Endothelial cell of umbilical vein (primary cell): Measurements from ENCODE around the gene ATP10B. TPM values are rescaled to one million over a fixed set of nuclear protein-coding genes. Genes with fewer than 3 reads are reported as not detected.

Experiments used
- BruUV-seq: library from RNA; stranded (reverse); fragments of 400-500 nt; replicated peaks from 2 replicates; lab custom pipeline; 2021; lab: Mats Ljungman, UMichigan
- CTCF ChIA-PET: fragments of 300-600, 350-600 bp; sonication (Branson Sonifier 250); formaldehyde crosslinking; loops from one replicate; lab custom pipeline; 2021; ENCODE audit warnings: antibody characterized with exemption, inconsistent platforms; lab: Charles Lee
- POLR2A ChIA-PET: fragments of 300-600, 350-600 bp; sonication (Branson Sonifier 250); formaldehyde crosslinking; loops from one replicate; lab custom pipeline; 2021; ENCODE audit warnings: antibody characterized with exemption, inconsistent platforms; lab: Charles Lee
- DNase-seq: peaks from one replicate; pipeline ENCODE4 v3.0.0-alpha.2; 2011; ENCODE audit warnings: low read depth, low spot score
- FAIRE-seq: peaks from 2 replicates; lab custom pipeline; 2011; peaks lifted over from hg19 to GRCh38; lab: Jason Lieb, UNC
- H2AFZ ChIP-seq: 2 replicates; pipeline ENCODE4 v1.6.0; 2012; ENCODE audit warnings: low read depth, low read length, control low read depth, inconsistent platforms
- H3K27ac ChIP-seq: 2 replicates; pipeline ENCODE4 v1.5.1; 2011; ENCODE audit warnings: low read depth, mild to moderate bottlenecking, control low read depth, low read length, moderate library complexity; ENCODE audit not compliant: insufficient read depth
- H3K27me3 ChIP-seq, 2 experiments: 2 replicates each; pipeline versions ENCODE4 v1.6.0 to v1.6.1; 2011; ENCODE audit warnings: low read length in 2 of 2, mixed read lengths in 1 of 2; ENCODE audit not compliant: control insufficient read depth in 2 of 2, insufficient read depth in 2 of 2
- H3K36me3 ChIP-seq, 2 experiments: 2 replicates in 1 of 2; 3 replicates in 1 of 2; pipeline ENCODE4 v1.5.1; 2011; ENCODE audit warnings: low read length in 2 of 2, mild to moderate bottlenecking in 1 of 2, moderate library complexity in 1 of 2; ENCODE audit not compliant: control insufficient read depth in 2 of 2, insufficient read depth in 2 of 2; ENCODE audit errors: extremely low read depth in 1 of 2
- H3K4me1 ChIP-seq: 3 replicates; pipeline ENCODE4 v1.5.1; 2011; ENCODE audit warnings: mild to moderate bottlenecking, low read length; ENCODE audit not compliant: control insufficient read depth, insufficient read depth; ENCODE audit errors: extremely low read depth
- H3K4me2 ChIP-seq: 2 replicates; pipeline ENCODE4 v1.6.1; 2011; ENCODE audit warnings: low read length, control low read depth, mixed read lengths; ENCODE audit not compliant: insufficient read depth
- H3K4me3 ChIP-seq, 3 experiments: fragments of 200-600 bp in 1 of 3; sonication (generic), shearing (Covaris generic) in 1 of 3; replicated peaks in 1 of 3; 2 replicates each; pipeline ENCODE4 v1.5.1; 2011 to 2016; ENCODE audit warnings: control low read depth in 3 of 3, low read length in 3 of 3, mild to moderate bottlenecking in 2 of 3, inconsistent platforms in 1 of 3, low read depth in 1 of 3, moderate library complexity in 1 of 3; ENCODE audit not compliant: insufficient read depth in 1 of 3
- H3K79me2 ChIP-seq: 2 replicates; pipeline ENCODE4 v1.6.0; 2012; ENCODE audit warnings: low read length, inconsistent platforms; ENCODE audit not compliant: control insufficient read depth, insufficient read depth
- H3K9ac ChIP-seq: replicated peaks from 2 replicates; pipeline ENCODE3; 2011; ENCODE audit warnings: low read length, control low read depth; ENCODE audit not compliant: insufficient read depth; ENCODE audit errors: extremely low read depth
- H3K9me1 ChIP-seq: replicated peaks from 3 replicates; pipeline ENCODE4 v1.6.0; 2011; ENCODE audit warnings: mild to moderate bottlenecking, low read length; ENCODE audit not compliant: control insufficient read depth, insufficient read depth; ENCODE audit errors: extremely low read depth
- H3K9me3 ChIP-seq: replicated peaks from 2 replicates; pipeline ENCODE4 v1.5.1; 2012; ENCODE audit warnings: low read length, inconsistent platforms; ENCODE audit not compliant: control insufficient read depth, insufficient read depth
- H4K20me1 ChIP-seq: replicated peaks from 2 replicates; pipeline ENCODE3; 2011; ENCODE audit warnings: mild to moderate bottlenecking, low read length; ENCODE audit not compliant: control insufficient read depth, insufficient read depth; ENCODE audit errors: extremely low read depth
- CTCF ChIP-seq, 2 donors: IDR thresholded peaks; 1 replicate in 1 of 2; 2 replicates in 1 of 2; pipeline ENCODE4 v1.5.1; 2011; ENCODE audit warnings: low read length in 2 of 2, mild to moderate bottlenecking in 2 of 2, moderate library complexity in 2 of 2, control low read depth in 1 of 2, inconsistent platforms in 1 of 2, low read depth in 1 of 2; ENCODE audit not compliant: insufficient read depth in 1 of 2; ENCODE audit errors: extremely low read depth in 1 of 2
- EZH2 ChIP-seq: IDR thresholded peaks from 2 replicates; pipeline ENCODE4 v1.6.1; 2012; ENCODE audit warnings: borderline replicate concordance, low read depth, mild to moderate bottlenecking, moderate library complexity, low read length, inconsistent platforms; ENCODE audit not compliant: severe bottlenecking
- FOS ChIP-seq: IDR thresholded peaks from 2 replicates; pipeline ENCODE4 v1.6.1; 2011; ENCODE audit warnings: mild to moderate bottlenecking, low read length, moderate library complexity, borderline replicate concordance; ENCODE audit not compliant: insufficient read depth
- GATA2 ChIP-seq: IDR thresholded peaks from 2 replicates; pipeline ENCODE4 v1.7.0; 2011; ENCODE audit warnings: low read depth, mild to moderate bottlenecking, moderate library complexity, mixed read lengths, low read length; ENCODE audit not compliant: insufficient read length, insufficient read depth
- JUN ChIP-seq: IDR thresholded peaks from 2 replicates; pipeline ENCODE4 v1.6.1; 2011; ENCODE audit warnings: borderline replicate concordance, low read depth; ENCODE audit not compliant: insufficient read length, insufficient read depth
- MAX ChIP-seq: IDR thresholded peaks from 2 replicates; pipeline ENCODE4 v1.6.1; 2011; ENCODE audit not compliant: insufficient read depth, insufficient read length
- MYC ChIP-seq: IDR thresholded peaks from one replicate; pipeline ENCODE4 v1.6.1; 2011; ENCODE audit warnings: mild to moderate bottlenecking, low read depth, low read length
- POLR2A ChIP-seq: IDR thresholded peaks from 2 replicates; pipeline ENCODE4 v1.6.1; 2012; ENCODE audit warnings: low read depth, mild to moderate bottlenecking, control low read depth, low read length
- POLR2AphosphoS5 ChIP-seq: IDR thresholded peaks from 2 replicates; pipeline ENCODE4 v1.6.1; 2012; ENCODE audit warnings: low read depth, mild to moderate bottlenecking, control low read depth, low read length, moderate library complexity; ENCODE audit not compliant: insufficient read depth
- dilution Hi-C: fragments of 300-500 bp; cut with MboI; formaldehyde crosslinking; loops from one replicate; pipeline ENCODE4 v1.15.0; 2019; ENCODE audit warnings: low sequenced_read_pairs; ENCODE audit not compliant: extremely low pct_ligation_motif_present
- intact Hi-C: fragments of 100-400 bp; cut with micrococcal nuclease; formaldehyde crosslinking; loops from one replicate; pipeline ENCODE4 v1.10.0; 2022
- polyA plus RNA-seq, 4 experiments: library from polyadenylated mRNA; depleted of rRNA in 3 of 4; stranded (reverse) in 3 of 4; unstranded in 1 of 4; fragments of >200 nt; gene quantifications; 2 replicates each; pipeline versions ENCODE4 v1.2.1 to v1.2.3, GENCODE V29; 2011 to 2012; ENCODE audit warnings: missing spikeins in 1 of 4
- total RNA-seq: library from RNA; stranded (reverse); gene quantifications from 2 replicates; pipeline ENCODE4 v1.2.3, GENCODE V29; 2021

Gene ATP10B
- total and polyA plus RNA-seq, 2 donors (not counting 3 experiments of a cell fraction or from before 2014, with no cell fraction given), result not detected

- Histone ChIP-seq H3K4me2 (no peak overlapping the region), H3K79me2 (no peaks in the 10 kb centered on the region), H3K9ac (no peak overlapping the region), H3K9me3 (no peaks in the 10 kb centered on the region), H3K27ac (no peak overlapping the region), H3K4me3 (no peak overlapping the region), H3K4me1 (no peaks in the 10 kb centered on the region), H3K36me3 (no peaks in the 10 kb centered on the region), H4K20me1 (no peaks in the 10 kb centered on the region), H3K27me3 (no peaks in the 10 kb centered on the region), H3K9me1 (no peaks in the 10 kb centered on the region), H2AFZ (no peak overlapping the region)
- dilution Hi-C loops (no loop called here), intact Hi-C loops (no loop called here)
- ChIA-PET POLR2A (no interaction called here), CTCF (no interaction called here)
- DNase-seq, result no peak
- TF ChIP-seq FOS, result no peak
- TF ChIP-seq MAX, result no peak
- TF ChIP-seq JUN, result no peak
- TF ChIP-seq GATA2, result no peak
- TF ChIP-seq POLR2A, result no peak
- no peak for TF ChIP-seq EZH2
- TF ChIP-seq MYC, result no peak
- TF ChIP-seq POLR2AphosphoS5, result no peak
- TF ChIP-seq CTCF (IDR thresholded peaks at IDR 0.05; ENCODE audit: extremely low read depth in 1 of 2, insufficient read depth in 1 of 2, low read depth in 1 of 2, low read length in 2 of 2), result no peak
- no peak for FAIRE-seq
- BruUV-seq, result no TSS peak
Measured at GRCh38 chr5:160534125-160534524, 317.9 kb downstream of the ATP10B start.
